GM18867 (cell line): Measurements from ENCODE around the gene THUMPD3.
A peak's percentile ranks its signal among the peaks of the same experiment; 100 is the strongest.

Source experiments
- ATAC-seq: cut with Tn5 transposase; IDR thresholded peaks from one replicate; pipeline ENCODE4 v1.9.1; 2021; ENCODE audit warnings: mild to moderate bottlenecking, moderate library complexity; ENCODE audit not compliant: unreplicated experiment

The THUMPD3 gene

DNA sequence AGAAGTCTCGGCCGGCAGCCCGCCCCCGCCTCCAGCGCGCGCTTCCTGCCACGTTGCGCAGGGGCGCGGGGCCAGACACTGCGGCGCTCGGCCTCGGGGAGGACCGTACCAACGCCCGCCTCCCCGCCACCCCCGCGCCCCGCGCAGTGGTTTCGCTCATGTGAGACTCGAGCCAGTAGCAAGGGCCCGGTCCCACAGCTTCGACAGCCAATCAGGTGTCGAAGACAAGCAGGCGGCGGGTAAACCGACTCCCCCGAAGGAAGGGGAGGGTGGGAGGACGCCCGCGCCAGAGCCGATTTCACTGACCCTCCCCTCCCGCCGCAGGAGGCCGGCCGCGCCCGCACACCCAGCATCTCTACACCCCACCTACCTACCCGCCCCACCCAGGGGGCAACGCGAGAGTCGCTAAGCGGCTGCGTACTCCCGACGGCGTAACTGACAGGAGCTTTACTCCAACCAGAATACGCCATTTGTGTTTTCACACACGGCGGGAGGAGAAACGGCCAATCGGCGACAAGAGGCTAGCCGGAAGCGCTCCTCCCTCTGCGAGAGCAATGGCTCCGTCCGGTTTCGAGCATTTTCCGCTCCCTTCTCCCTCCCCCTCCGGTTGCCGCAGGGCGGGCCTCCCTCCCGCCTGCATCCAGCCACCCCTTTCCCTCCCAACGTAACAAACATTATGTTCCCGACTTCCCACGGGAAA is 33.9 kb downstream of the THUMPD3 start:
- ATAC-seq: peak; percentile 74

DNA sequence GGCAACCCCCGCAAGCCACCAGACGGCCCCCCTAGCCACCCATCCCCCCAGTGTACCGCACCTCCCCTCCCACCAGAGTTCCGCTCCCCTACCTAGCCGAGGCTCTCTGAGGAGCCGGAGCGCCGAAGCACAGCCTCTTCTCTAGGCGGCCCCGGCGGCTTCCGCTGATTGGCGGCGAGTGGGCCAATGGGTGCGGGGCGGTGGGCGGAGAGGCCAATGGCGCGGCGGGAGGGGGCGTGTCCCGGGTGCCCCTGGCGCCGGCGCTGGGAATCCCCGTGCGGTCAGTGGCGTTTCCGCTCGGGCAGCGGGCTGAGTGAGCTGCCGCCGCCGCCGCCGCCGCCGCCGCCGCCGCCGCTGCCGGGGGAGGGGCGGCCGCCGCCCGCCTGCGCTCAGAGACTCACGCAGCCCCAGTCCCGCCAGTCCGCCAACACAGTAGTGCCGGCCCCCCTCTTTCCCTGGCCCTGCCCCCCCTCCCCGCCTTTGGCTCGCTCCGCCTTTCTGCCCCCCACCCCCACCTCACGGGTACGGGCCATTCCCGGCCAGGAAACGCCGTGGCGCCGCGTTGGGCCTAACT is 34.6 kb downstream of the THUMPD3 start, which contains the start of gene SETD5:
Gene SETD5, plus strand, starts transcription at position 284 of the 574 bp plus-strand sequence. CDS start 31,324 bp downstream, outside the sequence.
- ATAC-seq: peak; percentile 55

DNA sequence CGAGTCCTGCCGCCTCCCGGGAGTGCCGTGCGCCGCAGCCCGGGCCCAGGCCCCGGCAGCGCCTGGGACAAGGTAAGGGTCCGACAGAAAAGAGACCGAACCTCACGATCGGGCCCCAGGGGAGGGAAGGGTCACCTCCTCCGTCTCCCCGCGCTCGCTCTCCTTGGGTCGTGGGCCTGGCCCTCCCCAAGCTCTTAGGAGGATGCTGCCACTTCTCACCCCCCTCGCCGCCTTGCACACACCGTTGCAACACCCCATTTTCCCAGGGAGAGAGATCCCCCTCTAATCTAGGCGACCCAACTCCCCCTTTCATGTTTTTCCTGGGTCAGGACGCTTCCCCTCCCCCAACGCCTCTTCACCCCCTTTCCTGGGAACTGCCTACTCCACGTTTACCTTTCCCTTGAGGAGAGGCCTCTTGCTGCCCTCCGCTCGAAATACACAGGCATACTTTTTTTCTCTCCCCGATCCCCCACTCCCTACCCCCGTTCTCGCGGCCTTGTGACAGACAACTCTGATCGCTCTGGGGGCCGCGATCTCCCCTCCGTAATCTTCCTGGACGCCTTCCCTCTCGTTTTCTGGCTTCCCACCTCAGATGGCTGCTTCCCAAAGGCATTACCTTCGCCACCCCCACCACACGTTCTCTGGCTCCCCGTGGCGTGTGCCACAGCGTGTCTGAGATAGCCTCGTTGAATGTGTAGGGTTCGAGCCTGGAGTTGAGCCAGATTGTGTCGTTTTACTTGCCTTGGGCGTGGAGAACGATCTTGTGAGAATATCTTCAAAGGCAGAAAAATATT is 35.2 kb downstream of the THUMPD3 start:
- ATAC-seq: no peak

DNA sequence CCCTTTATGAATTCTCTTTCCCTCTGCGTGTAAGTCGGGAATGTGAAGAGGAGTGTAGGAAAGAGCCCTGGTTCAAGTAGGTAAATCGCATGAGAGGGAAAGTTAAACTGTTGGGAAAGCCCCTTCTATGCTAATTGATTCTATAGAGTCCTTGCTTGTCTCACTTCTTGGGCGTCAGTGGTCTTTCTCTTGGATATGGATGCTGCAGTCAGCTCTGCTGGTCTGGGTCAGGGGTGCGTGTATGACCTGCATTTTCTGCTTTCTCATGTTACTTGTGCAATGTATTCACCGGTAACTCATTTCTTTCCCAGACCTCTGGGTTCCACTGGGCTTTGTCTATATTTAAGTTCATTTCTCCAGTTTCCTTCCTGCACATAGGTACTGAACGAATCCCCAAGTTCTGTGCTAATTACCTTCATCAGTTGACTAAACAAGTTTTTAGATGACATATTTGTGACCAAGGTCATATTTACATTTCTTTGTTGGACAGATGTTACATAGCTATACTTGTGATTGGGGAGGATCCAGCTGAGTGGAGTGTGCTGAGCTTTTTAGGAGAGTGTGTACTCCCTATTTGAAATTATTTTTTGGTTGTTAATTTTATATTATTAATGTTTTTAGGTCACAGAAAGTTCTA is 36.0 kb downstream of the THUMPD3 start:
- no peak for ATAC-seq

DNA sequence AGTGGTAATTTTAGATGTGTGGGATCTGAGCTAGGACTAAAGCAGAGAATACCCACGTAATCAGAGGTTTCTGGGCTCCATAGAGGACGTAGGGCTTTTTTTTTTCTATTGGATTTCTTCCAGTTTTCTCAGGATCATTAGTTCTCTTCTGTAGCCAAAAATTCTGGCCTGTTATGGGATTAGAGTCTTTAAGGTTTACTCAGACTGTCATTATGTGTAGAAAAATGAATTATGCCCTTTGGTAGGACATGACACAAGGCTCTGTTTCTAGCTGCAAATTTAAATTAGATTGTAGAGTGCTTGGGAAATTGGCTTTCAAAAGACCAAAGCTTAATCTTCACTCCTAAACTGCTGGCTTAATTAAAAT is 36.5 kb downstream of the THUMPD3 start:
- ATAC-seq: no peak

DNA sequence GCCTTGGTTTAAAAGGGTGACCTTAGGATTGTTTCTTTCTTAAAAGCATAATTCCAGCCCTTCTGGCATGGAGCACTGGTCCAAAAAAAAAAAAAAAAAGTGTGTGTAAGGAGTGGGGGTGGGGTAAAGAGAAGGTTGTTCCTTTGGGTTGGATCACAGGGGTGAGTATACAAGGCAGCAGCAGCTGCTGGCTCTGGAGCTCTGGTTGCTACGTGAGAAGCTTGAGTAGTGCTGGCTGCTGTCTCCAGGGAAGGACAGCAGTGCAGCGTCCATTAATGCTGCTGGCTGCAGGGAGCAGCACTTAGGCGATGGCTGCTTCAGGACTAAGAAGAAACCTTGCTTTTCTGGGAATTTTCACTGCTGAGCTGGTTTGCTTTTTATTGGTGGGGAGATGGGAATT is 36.9 kb downstream of the THUMPD3 start:
- ATAC-seq: no peak

DNA sequence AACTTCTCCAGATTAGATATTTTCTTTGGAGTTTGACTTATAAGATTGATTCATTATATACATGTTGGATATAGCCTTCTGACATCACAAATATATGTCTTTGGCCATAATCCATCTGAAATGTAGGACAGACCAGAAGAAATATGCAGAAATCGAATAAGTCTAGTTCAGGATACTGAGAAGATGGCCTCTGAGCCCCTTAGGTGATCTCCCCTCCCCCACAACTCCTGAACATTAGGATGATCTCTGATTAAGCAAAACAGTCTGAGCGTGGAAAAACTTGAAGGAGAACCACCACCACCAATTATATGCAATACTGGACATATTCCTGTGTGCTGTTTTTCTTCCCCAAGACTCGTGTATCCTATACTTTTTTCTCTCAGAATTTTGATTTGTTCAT is 37.8 kb downstream of the THUMPD3 start:
- no peak for ATAC-seq

DNA sequence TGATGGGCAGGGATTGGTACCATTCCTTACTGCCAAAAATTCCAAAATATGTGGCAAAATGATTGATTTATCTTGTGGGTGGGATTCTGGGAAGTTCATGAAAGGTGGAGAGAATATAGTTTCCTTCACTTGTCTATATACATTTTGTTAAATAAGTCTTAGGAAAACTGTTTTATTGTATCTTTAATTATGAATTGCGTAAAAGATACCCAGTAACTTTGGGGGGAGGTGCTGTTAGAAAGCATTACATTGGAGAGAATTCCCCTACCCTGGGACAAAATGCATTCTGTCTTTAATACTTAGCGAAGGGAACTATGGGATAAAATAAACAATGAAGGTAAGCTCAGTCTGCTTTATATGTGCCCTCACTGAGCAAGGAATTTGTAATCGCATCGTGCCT is 39.1 kb downstream of the THUMPD3 start:
- ATAC-seq: no peak

DNA sequence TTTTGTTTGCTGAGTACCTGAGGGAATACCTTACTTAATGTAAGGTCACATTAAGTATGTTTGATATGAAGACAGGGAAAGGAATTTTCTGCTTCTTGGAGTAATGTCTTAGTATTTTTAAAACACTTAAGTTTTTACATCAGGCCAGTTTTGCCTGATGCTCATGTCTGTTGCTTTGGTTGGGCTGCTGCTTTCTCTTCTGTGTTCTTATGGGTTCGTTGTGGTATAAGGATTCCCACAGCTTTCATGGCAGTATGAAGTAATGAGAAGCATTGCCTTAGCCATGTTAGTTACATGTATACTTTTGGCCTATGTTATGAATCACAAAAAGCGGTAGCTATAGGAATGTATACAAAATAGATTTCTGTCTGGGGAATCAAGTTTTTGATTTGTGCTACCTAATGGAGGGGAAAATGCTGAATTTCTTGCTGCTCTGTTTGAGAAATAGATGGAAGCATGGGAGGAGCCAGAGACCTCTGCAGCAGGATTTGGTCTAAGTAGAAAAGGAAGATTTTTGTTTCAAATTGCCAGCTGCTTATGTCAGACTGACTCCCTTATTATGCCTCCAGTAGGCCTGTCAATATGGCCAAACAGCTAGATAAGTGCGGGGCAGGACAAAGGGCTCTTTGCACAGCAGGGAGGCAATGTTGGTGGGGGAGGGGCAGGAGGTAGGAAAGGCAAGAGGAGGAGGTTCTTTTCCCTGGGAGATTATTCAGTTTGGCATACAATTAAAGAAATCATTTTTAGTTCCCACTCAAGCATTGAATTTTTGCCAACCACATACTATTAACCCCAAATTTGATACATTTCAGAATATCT is 39.8 kb downstream of the THUMPD3 start:
- ATAC-seq: no peak

DNA sequence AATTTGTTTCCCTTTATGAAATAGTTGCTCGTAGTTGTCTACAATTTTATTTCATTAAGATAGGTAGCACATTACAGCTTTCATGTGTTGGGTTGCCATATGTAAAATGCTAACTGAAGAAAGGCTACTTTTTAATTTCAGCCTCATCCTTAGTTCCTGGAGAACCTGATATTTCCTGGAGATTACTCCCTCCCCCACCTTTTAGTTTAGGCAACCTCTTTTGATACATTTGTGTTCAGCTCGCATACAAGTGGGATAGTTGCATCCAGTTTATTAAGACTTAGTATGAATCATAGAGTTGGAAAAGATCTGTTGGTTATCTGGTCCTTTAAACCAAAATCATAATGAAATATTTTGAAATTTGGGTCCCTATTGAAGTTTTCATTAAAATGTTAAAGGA is 40.6 kb downstream of the THUMPD3 start:
- no peak for ATAC-seq

DNA sequence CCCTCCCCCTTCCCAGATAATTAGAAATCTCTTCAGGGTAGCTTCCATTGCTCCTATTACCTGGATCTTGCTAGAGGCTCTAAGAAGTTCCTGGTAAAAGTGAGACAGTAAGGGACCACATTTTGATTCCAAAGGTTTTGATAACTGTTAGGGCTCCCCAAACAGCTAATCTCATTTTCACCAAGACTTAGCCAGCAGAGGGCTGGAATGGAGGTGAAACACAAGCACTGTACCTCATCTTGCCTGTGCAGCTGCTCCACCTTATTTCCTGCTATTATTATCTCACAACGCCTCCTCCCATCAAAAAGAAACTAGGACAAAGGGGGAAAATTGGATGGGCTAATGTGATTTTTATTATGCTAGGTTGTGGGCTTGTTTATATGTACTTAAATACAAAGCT is 41.8 kb downstream of the THUMPD3 start:
- ATAC-seq: no peak

DNA sequence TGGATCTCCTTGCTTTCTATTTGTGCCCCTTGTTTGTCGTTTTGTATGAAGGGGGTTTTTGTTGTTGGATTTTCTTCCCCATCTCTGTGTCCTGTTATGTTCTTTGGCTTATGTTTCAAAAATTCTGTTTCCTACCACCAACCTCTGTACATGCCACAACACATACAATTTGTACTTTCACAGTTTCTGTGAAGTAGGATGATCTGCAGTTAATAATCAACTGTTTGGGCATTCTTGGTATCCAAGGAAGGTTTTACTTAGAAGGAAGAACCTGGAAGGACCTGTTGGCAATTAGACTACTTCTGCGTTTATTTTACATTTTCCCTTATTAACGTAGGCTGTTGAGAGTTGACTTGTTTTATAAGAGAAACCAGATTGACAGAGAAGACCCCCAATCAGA is 42.9 kb downstream of the THUMPD3 start:
- ATAC-seq: no peak

DNA sequence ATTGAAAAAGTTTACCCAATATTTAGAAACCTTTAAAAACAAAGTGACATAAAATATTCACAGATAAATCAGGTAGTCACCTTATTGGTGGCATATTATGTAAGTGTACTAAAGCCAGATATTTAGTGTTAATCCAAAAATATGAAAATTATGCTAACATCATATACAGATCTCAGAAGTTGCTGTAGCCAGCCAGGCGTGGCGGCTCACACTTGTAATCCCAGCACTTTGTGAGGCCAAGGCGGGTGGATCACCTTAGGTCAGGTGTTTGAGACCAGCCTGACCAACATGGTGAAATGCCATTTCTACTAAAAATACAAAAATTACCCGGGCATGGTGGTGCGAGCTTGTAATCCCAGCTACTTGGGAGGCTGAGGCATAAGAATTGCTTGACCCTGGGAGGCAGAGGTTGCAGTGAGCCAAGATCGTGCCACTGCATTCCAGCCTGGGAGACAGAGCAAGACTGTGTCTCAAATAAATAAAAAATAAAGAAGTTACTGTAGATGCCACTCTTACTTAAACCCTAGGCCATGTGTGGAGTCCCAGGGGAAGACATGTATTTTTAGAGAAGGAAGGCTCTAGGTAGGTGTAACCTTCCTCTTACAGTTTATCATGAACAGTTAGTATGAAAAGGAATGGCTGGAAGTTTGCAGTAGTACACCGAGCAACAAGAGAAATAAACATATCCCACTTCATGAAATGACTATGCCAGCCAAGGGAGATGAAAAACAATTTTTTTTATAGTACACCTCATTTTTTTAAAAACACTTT is 44.2 kb downstream of the THUMPD3 start:
- ATAC-seq: no peak

DNA sequence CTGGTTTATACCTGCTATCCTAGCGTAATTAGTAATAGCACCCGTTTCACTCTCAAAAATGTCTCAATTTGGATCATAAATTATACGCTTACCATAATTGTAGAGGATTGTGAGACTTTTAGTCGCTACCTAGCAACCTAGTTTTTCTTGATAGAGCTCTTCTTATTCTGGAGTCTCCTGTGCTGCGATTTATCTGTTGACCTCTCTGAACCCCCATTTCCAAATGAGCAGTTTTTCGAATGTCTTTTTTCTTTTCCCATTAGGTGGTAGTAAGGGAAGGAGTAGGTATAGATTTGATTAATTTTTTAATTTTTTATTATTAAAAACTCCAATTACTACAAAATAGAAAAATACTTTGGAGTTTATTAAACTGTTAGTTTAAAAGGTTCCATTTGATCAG is 45.2 kb downstream of the THUMPD3 start:
- no peak for ATAC-seq

DNA sequence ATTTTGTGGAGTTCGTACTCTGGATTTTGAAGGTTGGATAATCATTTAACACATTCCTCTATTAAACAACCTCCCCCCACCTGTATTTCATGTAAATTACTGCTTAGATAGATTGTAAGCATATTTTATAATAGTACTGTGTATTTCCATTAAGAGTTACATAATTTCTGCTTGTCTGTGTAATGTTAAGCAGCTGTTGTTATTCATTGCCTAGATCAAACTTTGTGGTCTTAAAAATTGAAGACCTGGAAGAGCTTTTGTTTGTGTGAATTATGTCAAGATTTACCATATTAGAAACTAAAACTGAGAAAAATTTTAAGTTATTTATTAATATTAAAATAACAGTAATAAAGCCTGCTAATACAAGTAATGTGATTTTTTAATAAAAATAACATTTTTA is 45.7 kb downstream of the THUMPD3 start:
- no peak for ATAC-seq

DNA sequence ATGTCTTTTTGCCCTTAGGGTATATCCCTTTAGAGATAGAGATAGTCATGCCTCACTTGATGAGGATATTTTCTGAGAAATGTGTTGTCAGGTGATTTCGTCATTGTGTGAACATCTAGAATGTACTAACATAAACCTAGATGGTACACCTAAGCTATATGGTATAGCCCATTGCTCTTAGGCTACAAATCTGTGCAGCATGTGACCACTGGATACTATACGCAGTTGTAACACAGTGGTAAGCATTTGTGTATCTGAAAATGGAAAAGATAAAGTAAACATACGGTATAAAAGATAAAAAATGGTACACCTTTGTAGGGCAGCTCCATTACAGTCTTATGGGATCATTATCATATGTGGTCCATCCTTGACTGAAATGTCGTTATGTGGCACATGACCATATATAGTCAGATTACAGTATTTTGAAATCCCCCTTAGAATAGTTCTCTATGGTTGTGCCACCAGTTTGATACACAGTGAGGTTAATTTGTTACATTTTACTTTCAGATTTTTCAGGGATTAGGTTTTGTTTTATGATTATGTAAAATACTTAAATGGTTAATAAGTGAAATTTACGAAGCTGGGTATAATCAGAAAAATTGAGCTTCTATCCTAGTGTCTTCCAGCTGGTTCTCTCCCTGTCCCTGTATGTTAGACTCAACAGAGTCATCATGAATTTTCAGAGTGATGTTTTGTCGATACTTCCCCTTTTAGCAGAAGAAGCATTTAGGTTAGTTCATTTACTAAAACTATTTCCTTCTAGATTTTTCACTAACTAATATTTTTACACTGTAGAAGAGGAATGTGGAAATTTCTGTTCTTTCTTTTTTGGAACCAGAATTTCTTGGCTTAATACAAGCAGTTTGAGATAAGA is 47.4 kb downstream of the THUMPD3 start:
- no peak for ATAC-seq

DNA sequence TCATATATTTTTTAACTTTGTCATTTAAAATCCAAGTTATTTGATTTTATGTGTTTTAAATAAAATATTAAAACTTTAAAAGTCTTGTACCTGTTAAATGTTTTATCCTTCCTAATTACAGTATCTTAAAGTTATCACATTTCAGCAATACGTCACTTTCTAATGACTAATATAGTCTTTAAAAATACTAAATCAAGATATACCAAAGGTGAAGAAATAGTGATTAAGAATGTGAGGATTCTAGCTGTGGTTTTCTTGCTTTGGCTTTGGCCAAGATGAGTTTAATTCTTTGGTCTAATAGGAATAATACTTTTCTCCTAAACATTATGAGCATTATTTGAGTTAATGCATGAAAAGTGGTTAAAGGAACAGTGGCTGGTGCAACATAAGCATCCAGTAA is 48.4 kb downstream of the THUMPD3 start:
- ATAC-seq: no peak

DNA sequence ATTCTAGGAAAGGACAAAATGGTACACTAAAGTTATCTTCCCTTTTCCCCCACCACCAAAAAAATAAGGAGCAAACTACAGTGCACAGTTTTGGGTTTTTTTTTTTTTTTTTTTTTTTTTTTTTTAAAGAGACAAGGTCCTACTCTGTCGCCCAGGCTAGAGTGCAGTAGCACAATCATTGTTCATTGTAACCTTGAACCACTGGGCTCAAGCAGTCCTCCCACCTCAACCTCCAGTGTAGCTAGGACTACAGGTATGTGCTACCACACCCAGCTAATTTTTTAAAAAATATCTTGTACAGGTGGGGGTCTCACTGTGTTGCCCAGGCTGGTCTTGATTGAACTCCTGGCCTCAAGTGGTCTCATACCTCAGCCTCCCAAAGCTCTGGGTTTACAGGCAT is 49.4 kb downstream of the THUMPD3 start:
- no peak for ATAC-seq

DNA sequence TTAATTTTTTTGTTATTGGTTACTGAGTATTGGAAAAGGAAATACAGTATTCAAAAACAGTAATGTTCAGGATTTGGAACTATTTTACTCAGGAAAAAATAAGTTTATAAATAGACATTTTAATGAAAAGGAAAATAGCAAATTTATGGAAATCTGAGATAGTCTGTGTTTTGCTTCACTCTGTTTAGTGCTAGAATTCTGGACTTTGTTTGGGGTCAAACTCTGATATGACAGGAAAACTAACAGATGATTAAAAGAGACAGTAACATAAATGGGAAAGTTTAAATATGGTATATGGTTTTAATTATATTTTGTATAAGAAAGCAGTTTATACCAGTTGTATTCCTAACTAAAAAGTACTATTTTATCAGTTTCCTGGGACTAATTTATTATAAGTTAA is 52.0 kb downstream of the THUMPD3 start:
- ATAC-seq: no peak
